Prostate gland (tissue), 2 donors: Measurements from ENCODE around the gene MGLL. TPM values are rescaled to one million over a fixed set of nuclear protein-coding genes. Genes with fewer than 3 reads are reported as not detected.

Source experiments
- DNase-seq: peaks from one replicate; pipeline ENCODE4 v3.0.0-alpha.2; 2019; ENCODE audit warnings: low spot score
- H3K27ac ChIP-seq, 2 donors: fragments of 200-600 bp; sonication (generic); 2 replicates each; pipeline ENCODE4 v1.5.1; 2017 to 2019
- H3K27me3 ChIP-seq: fragments of 200-600 bp; sonication (generic); replicated peaks from 2 replicates; pipeline ENCODE4 v1.5.1; 2019; ENCODE audit not compliant: insufficient read depth
- H3K36me3 ChIP-seq, 2 donors: fragments of 200-600 bp; sonication (generic); 1 replicate in 1 of 2; 2 replicates in 1 of 2; pipeline versions ENCODE4 v1.5.1 to v1.8.1; 2017 to 2019
- H3K4me1 ChIP-seq: fragments of 200-600 bp; sonication (generic); replicated peaks from 2 replicates; pipeline ENCODE4 v1.5.1; 2019
- H3K4me3 ChIP-seq, 2 donors: fragments of 200-600 bp; sonication (generic); 2 replicates each; pipeline ENCODE4 v1.5.1; 2017 to 2019
- H3K9me3 ChIP-seq: fragments of 200-600 bp; sonication (generic); 2 replicates; pipeline ENCODE4 v1.5.1; 2017
- POLR2A ChIP-seq: fragments of 450-650 bp; IDR thresholded peaks from one replicate; pipeline ENCODE4 v1.6.1; 2016; ENCODE audit warnings: antibody characterized with exemption, mild to moderate bottlenecking
- POLR2AphosphoS5 ChIP-seq: sonication (generic); formaldehyde crosslinking; IDR thresholded peaks from one replicate; pipeline ENCODE4 v1.6.1; 2017; ENCODE audit warnings: antibody characterized with exemption
- WGBS: methylation state at CpG from one replicate; pipeline ENCODE4 v1.1.5; 2018; 5-methylcytosine and 5-hydroxymethylcytosine counted together
- intact Hi-C: fragments of 100-400 bp; cut with DNase I; formaldehyde crosslinking; loops from one replicate; pipeline ENCODE4 v1.14.2; 2022
- total RNA-seq, 2 donors: library from RNA; depleted of rRNA; stranded (reverse); fragments of >200 nt; gene quantifications; one replicate each; pipeline ENCODE4 v1.1.0, GENCODE V29; 2016
- TF ChIP-seq, protein P1 (sequence below), 4 experiments: fragments of 200-600 bp in 2 of 4; fragments of 450-650 bp in 2 of 4; sonication (generic) in 2 of 4; IDR thresholded peaks; 1 replicate in 3 of 4; 2 replicates in 1 of 4; pipeline ENCODE4 v1.5.1; 2016 to 2019; ENCODE audit warnings: antibody characterized with exemption in 4 of 4, mild to moderate bottlenecking in 2 of 4, moderate library complexity in 2 of 4

The MGLL gene
- total RNA-seq, 2 donors from 2014 or later: 20.0 to 31.8 TPM

- H3K27ac ChIP-seq: no peak overlapping the region
- H3K27me3 ChIP-seq: no peaks in the 10 kb centered on the region
- DNase-seq: no peak
- no peak overlapping the region for H3K4me3 ChIP-seq
- whole genome bisulfite sequencing: 85% methylated on average over 4 of the region's 4 CpGs
- TF ChIP-seq POLR2A: no peak
- H3K9me3 ChIP-seq: no peaks in the 10 kb centered on the region
- no peaks in the 10 kb centered on the region for H3K36me3 ChIP-seq
- peaks cover 7% of the 10 kb centered on the region for H3K4me1 ChIP-seq
- intact Hi-C loops: no loop called here
These were observed 120.2 kb downstream of the MGLL start for GRCh38 chr3:127702151-127702578.

DNA sequence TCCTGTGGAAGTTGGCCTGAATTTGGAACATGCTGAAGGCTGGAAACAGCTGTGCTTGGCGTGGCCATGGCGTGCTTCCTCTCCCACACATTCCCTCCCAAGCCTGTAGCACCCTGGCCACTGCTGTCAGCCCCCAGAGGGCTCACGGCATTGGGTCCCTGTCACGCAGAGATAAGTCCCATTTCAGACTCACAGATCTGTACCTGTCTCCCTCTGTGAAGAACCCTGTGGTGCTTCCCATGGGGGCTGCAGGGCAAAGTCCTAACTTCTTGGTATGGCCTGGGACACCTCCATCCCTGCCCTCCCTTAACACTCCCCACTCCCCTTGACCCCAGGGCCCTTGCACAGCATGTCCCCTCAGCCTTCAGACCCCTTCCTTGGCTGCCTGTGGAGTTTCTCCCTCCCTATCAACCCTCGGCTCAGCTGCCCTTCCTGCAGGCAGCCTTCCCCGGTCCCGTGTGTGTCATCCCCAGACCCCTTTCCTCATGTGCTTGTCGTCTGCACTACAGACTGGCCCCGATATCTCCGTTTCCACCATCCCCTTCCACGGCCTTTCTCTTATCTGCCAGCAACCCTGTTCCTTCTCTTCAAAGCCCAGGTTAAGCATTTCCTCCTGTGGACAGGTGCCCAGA, 120.9 kb downstream of the MGLL start:
- WGBS: 82% methylated on average over 11 of the region's 11 CpGs
- no peak overlapping the region for H3K4me3 ChIP-seq
- DNase-seq: no peak

DNA sequence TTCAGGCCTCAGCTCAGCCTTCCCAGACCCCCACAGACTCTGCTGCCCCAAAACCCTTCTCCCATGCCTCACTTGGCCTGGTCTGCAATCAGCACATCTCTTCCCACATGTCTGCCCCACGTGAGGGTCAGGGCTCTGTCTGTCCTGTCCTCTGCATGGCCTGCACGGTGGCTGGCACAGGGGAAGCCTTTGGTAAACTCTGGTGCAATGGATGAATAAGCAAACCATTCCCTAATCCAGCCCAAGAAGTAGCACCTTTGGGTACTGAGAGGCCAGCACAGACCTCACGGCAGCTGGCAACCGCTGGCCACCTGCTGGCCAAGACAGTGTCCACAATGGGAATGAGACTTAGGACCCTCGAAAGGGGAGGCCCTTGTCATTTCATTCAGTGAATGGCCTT, 121.9 kb downstream of the MGLL start:
- H3K27me3 ChIP-seq: no peaks in the 10 kb centered on the region
- TF ChIP-seq POLR2AphosphoS5 (no peak), POLR2A (no peak)
- TF ChIP-seq, protein P1, sequence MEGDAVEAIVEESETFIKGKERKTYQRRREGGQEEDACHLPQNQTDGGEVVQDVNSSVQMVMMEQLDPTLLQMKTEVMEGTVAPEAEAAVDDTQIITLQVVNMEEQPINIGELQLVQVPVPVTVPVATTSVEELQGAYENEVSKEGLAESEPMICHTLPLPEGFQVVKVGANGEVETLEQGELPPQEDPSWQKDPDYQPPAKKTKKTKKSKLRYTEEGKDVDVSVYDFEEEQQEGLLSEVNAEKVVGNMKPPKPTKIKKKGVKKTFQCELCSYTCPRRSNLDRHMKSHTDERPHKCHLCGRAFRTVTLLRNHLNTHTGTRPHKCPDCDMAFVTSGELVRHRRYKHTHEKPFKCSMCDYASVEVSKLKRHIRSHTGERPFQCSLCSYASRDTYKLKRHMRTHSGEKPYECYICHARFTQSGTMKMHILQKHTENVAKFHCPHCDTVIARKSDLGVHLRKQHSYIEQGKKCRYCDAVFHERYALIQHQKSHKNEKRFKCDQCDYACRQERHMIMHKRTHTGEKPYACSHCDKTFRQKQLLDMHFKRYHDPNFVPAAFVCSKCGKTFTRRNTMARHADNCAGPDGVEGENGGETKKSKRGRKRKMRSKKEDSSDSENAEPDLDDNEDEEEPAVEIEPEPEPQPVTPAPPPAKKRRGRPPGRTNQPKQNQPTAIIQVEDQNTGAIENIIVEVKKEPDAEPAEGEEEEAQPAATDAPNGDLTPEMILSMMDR (IDR thresholded peaks at IDR 0.05): no peak
- no peaks in the 10 kb centered on the region for H3K9me3 ChIP-seq
- peaks cover 13% of the 10 kb centered on the region for H3K4me1 ChIP-seq
- intact Hi-C loops: no loop called here
- no peak overlapping the region for H3K27ac ChIP-seq
- WGBS: 71% methylated on average over 5 of the region's 5 CpGs
- DNase-seq: no peak
- no peak overlapping the region for H3K4me3 ChIP-seq
- no peaks in the 10 kb centered on the region for H3K36me3 ChIP-seq

More for the DNA sequence above, 120.9 kb downstream of the MGLL start:
- Histone ChIP-seq H3K9me3 (no peaks in the 10 kb centered on the region), H3K36me3 (no peaks in the 10 kb centered on the region), H3K4me1 (peaks cover 13% of the 10 kb centered on the region), H3K27ac (no peak overlapping the region), H3K27me3 (no peaks in the 10 kb centered on the region)
- TF ChIP-seq, protein P1 (IDR thresholded peaks at IDR 0.05): no peak
- intact Hi-C loops: no loop called here

- no peak for DNase-seq
- WGBS: 83% methylated on average over 9 of the region's 9 CpGs
- Histone ChIP-seq H3K27me3 (no peaks in the 10 kb centered on the region), H3K9me3 (no peaks in the 10 kb centered on the region), H3K4me1 (peaks cover 13% of the 10 kb centered on the region), H3K36me3 (no peaks in the 10 kb centered on the region), H3K27ac (peak overlapping the region; percentile 74 to 82), H3K4me3 (no peak overlapping the region)
- intact Hi-C loops: loop anchor here (5.0 kb wide), 1 partner anchor 38 kb away; no protein-coding TSS in a partner anchor
- no peak for TF ChIP-seq POLR2AphosphoS5
- TF ChIP-seq, protein P1 (IDR thresholded peaks at IDR 0.05): no peak
- no peak for TF ChIP-seq POLR2A
These were observed 122.7 kb downstream of the MGLL start for GRCh38 chr3:127699416-127700300.

DNA sequence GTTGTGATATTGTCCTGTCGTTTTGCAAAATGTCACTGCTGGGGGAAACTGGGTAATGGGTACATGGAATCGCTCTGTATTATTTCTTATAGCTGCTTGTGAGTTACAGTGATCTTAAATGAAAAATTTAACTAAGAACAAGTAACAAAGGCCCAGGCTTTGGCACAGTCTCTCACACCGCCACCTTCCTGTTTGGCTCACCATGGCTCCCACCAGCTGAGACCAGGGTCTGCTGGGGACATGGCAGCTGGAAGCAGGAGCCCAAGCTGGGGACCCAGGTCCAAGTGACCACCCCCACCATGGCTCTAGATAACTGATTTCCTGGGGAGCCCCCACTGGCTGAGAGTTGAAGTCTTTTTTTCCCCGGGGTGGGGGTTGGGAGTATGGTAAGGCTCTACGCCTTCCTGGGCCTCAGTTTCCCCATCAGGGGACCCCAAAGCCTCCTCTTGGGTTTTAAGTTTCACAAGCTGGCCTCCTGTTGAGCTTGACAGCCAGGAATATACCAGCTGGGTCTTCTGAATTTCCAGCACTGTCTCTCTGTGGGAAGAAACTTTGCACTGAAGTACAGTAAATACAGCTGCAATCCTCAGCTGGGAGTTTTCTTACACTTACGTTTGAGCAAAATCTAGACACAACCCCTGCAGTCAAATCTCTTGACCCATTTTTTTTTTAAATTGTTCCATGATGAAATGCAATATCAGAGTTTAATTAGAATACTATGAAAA, 123.5 kb downstream of the MGLL start:
- TF ChIP-seq POLR2AphosphoS5 (no peak), POLR2A (no peak)
- TF ChIP-seq, protein P1 (IDR thresholded peaks at IDR 0.05): no peak
- Histone ChIP-seq H3K27me3 (no peaks in the 10 kb centered on the region), H3K4me1 (peaks cover 13% of the 10 kb centered on the region), H3K4me3 (no peak overlapping the region), H3K9me3 (no peaks in the 10 kb centered on the region), H3K27ac (peak overlapping the region; percentile 74 to 82), H3K36me3 (no peaks in the 10 kb centered on the region)
- DNase-seq: no peak
- WGBS: 65% methylated on average over 6 of the region's 6 CpGs
- intact Hi-C loops: loop anchor here (5.0 kb wide), 1 partner anchor 38 kb away; no protein-coding TSS in a partner anchor
